H9 (cell line): ENCODE data around the gene FHIT. TPM values are rescaled to one million over a fixed set of nuclear protein-coding genes. Genes with fewer than 3 reads are reported as not detected.

Source experiments
- DNase-seq: peaks from one replicate; pipeline ENCODE4 v3.0.0-alpha.2; 2017
- H2AFZ ChIP-seq: one replicate; pipeline ENCODE4 v1.6.1; 2013; ENCODE audit warnings: mild to moderate bottlenecking, low read length, control low read depth, moderate library complexity
- H2AK5ac ChIP-seq: 2 replicates; pipeline ENCODE4 v1.6.1; 2013; ENCODE audit warnings: low read length, control low read depth, mixed read lengths; ENCODE audit not compliant: insufficient read length
- H2BK120ac ChIP-seq: one replicate; pipeline ENCODE4 v1.6.1; 2013; ENCODE audit warnings: low read depth, mild to moderate bottlenecking, low read length, control low read depth, inconsistent platforms; ENCODE audit not compliant: poor library complexity, severe bottlenecking
- H2BK12ac ChIP-seq: 2 replicates; pipeline ENCODE4 v1.6.1; 2013; ENCODE audit warnings: low read length, control low read depth, mixed read lengths, low read depth; ENCODE audit not compliant: insufficient read length
- H2BK15ac ChIP-seq: 2 replicates; pipeline ENCODE4 v1.6.1; 2013; ENCODE audit warnings: low read depth, low read length, control low read depth
- H2BK20ac ChIP-seq: one replicate; pipeline ENCODE4 v1.6.1; 2013; ENCODE audit warnings: low read depth, mild to moderate bottlenecking, low read length, control low read depth, inconsistent platforms; ENCODE audit not compliant: poor library complexity, severe bottlenecking
- H2BK5ac ChIP-seq: 2 replicates; pipeline ENCODE4 v1.6.1; 2013; ENCODE audit warnings: low read length, control low read depth, mixed read lengths; ENCODE audit not compliant: insufficient read length
- H3K14ac ChIP-seq: 2 replicates; pipeline ENCODE4 v1.6.1; 2013; ENCODE audit warnings: low read length, control low read depth; ENCODE audit not compliant: insufficient read depth
- H3K18ac ChIP-seq: 2 replicates; pipeline ENCODE4 v1.6.1; 2013; ENCODE audit warnings: low read depth, mild to moderate bottlenecking, mixed read lengths, low read length, control low read depth; ENCODE audit not compliant: insufficient read length
- H3K23ac ChIP-seq: 2 replicates; pipeline ENCODE4 v1.6.1; 2013; ENCODE audit warnings: low read length, control low read depth, mixed read lengths, low read depth; ENCODE audit not compliant: insufficient read length
- H3K23me2 ChIP-seq: 2 replicates; pipeline ENCODE4 v1.6.1; 2013; ENCODE audit warnings: low read depth, mild to moderate bottlenecking, mixed read lengths, low read length, control low read depth; ENCODE audit not compliant: insufficient read length, poor library complexity, severe bottlenecking
- H3K27ac ChIP-seq: 2 replicates; pipeline ENCODE4 v1.5.1; 2013; ENCODE audit warnings: low read length, control low read depth, mixed read lengths, low read depth; ENCODE audit not compliant: insufficient read length
- H3K27me3 ChIP-seq: 2 replicates; pipeline ENCODE4 v1.6.1; 2013; ENCODE audit warnings: low read length, control low read depth, inconsistent platforms; ENCODE audit not compliant: insufficient read depth
- H3K4ac ChIP-seq: 2 replicates; pipeline ENCODE4 v1.6.1; 2013; ENCODE audit warnings: low read depth, mild to moderate bottlenecking, control low read depth, inconsistent platforms, low read length, moderate library complexity
- H3K4me1 ChIP-seq: 2 replicates; pipeline ENCODE4 v1.6.1; 2013; ENCODE audit warnings: low read length, control low read depth, inconsistent platforms; ENCODE audit not compliant: insufficient read depth
- H3K4me2 ChIP-seq: 2 replicates; pipeline ENCODE4 v1.6.1; 2013; ENCODE audit warnings: low read length, control low read depth, mixed read lengths; ENCODE audit not compliant: insufficient read length, insufficient read depth
- H3K56ac ChIP-seq: 2 replicates; pipeline ENCODE4 v1.6.1; 2013; ENCODE audit warnings: low read depth, mild to moderate bottlenecking, mixed read lengths, low read length, control low read depth; ENCODE audit not compliant: insufficient read length
- H3K79me1 ChIP-seq: 2 replicates; pipeline ENCODE4 v1.6.1; 2013; ENCODE audit warnings: low read depth, mild to moderate bottlenecking, moderate library complexity, low read length, control low read depth, inconsistent platforms; ENCODE audit not compliant: insufficient read depth, poor library complexity, severe bottlenecking
- H3K79me2 ChIP-seq: 2 replicates; pipeline ENCODE4 v1.6.1; 2013; ENCODE audit warnings: low read length, control low read depth, inconsistent platforms; ENCODE audit not compliant: insufficient read depth
- H3K9ac ChIP-seq: 2 replicates; pipeline ENCODE4 v1.6.1; 2013; ENCODE audit warnings: low read length, control low read depth, mixed read lengths; ENCODE audit not compliant: insufficient read length; ENCODE audit errors: extremely low read depth
- H3K9me3 ChIP-seq: one replicate; pipeline ENCODE4 v1.6.1; 2013; ENCODE audit warnings: low read depth, low read length, inconsistent platforms; ENCODE audit not compliant: control insufficient read depth
- H3T11ph ChIP-seq: one replicate; pipeline ENCODE4 v1.6.1; 2013; ENCODE audit warnings: mild to moderate bottlenecking, low read length, control low read depth, inconsistent platforms
- H4K20me1 ChIP-seq: one replicate; pipeline ENCODE4 v1.6.1; 2013; ENCODE audit not compliant: control insufficient read depth, insufficient read length, insufficient read depth
- H4K5ac ChIP-seq: 2 replicates; pipeline ENCODE4 v1.6.1; 2013; ENCODE audit warnings: low read depth, mild to moderate bottlenecking, mixed read lengths, low read length, control low read depth; ENCODE audit not compliant: insufficient read length
- H4K8ac ChIP-seq: replicated peaks from 2 replicates; pipeline ENCODE4 v1.6.1; 2013; ENCODE audit warnings: low read length, control low read depth, mixed read lengths, low read depth; ENCODE audit not compliant: insufficient read length
- H4K91ac ChIP-seq: 2 replicates; pipeline ENCODE4 v1.6.1; 2013; ENCODE audit warnings: low read depth, mild to moderate bottlenecking, moderate library complexity, mixed read lengths, low read length, control low read depth; ENCODE audit not compliant: insufficient read length
- H3K27ac Mint-ChIP-seq, 3 experiments: 2 replicates in 2 of 3; 3 replicates in 1 of 3; pipeline ENCODE4 v1.8.0; 2020 to 2021; ENCODE audit warnings: mixed read lengths in 3 of 3, mild to moderate bottlenecking in 1 of 3, moderate library complexity in 1 of 3
- H3K27me3 Mint-ChIP-seq: 2 replicates; pipeline ENCODE4 v1.8.0; 2021; ENCODE audit warnings: low read depth, mild to moderate bottlenecking, moderate library complexity, mixed read lengths
- H3K36me3 Mint-ChIP-seq, 3 experiments: 2 replicates in 2 of 3; 3 replicates in 1 of 3; pipeline ENCODE4 v1.8.0; 2020 to 2021; ENCODE audit warnings: low read depth in 3 of 3, mixed read lengths in 3 of 3; ENCODE audit not compliant: insufficient read depth in 1 of 3
- H3K4me1 Mint-ChIP-seq, 2 experiments: 2 replicates each; pipeline ENCODE4 v1.8.0; 2020; ENCODE audit warnings: mixed read lengths in 2 of 2
- H3K4me3 Mint-ChIP-seq, 2 experiments: 2 replicates in 1 of 2; 3 replicates in 1 of 2; pipeline ENCODE4 v1.8.0; 2020 to 2021; ENCODE audit warnings: mild to moderate bottlenecking in 2 of 2, mixed read lengths in 2 of 2, moderate library complexity in 1 of 2
- H3K9me3 Mint-ChIP-seq, 2 experiments: 2 replicates in 1 of 2; 3 replicates in 1 of 2; pipeline ENCODE4 v1.8.0; 2020; ENCODE audit warnings: mild to moderate bottlenecking in 2 of 2, mixed read lengths in 2 of 2, moderate library complexity in 1 of 2
- WGBS: extraction: QIAGEN DNeasy Blood & Tissue Kit; methylation state at CpG from one replicate; pipeline ENCODE4 v1.1.7; 2013; ENCODE audit warnings: missing lambda C conversion rate, low lambda C conversion rate, mixed read lengths; ENCODE audit not compliant: insufficient read length; ENCODE audit errors: extremely low coverage; 5-methylcytosine and 5-hydroxymethylcytosine counted together
- total RNA-seq: library from RNA; stranded (reverse); gene quantifications from 2 replicates; pipeline ENCODE4 v1.2.1, GENCODE V29; 2021
- TF ChIP-seq, protein P1 (sequence below): fragments of 200-600 bp; sonication (generic); conservative IDR thresholded peaks from 3 replicates; pipeline ENCODE4 v1.8.0; 2021; ENCODE audit warnings: antibody characterized with exemption, mild to moderate bottlenecking

FHIT gene
- total RNA-seq, 1 experiment from 2014 or later: 3.0 TPM

GRCh38 chr3:60046210-60046609, 1205.0 kb downstream of the FHIT start:
- Histone ChIP-seq H4K8ac (no peak overlapping the region), H3K9me3 (no peaks in the 10 kb centered on the region), H2AK5ac (no peak overlapping the region), H2BK12ac (no peak overlapping the region), H3K4ac (no peak overlapping the region), H2AFZ (no peak overlapping the region), H3K9ac (no peak overlapping the region), H3T11ph (no peak overlapping the region), H3K23me2 (no peaks in the 10 kb centered on the region), H3K56ac (no peak overlapping the region), H3K79me2 (no peaks in the 10 kb centered on the region), H3K14ac (no peak overlapping the region), H2BK120ac (no peak overlapping the region), H3K18ac (no peak overlapping the region), H4K91ac (no peak overlapping the region), H3K4me2 (no peak overlapping the region), H2BK15ac (no peak overlapping the region), H3K79me1 (no peaks in the 10 kb centered on the region), H3K4me1 (no peaks in the 10 kb centered on the region), H3K27me3 (no peaks in the 10 kb centered on the region), H4K5ac (no peak overlapping the region), H2BK5ac (no peak overlapping the region), H2BK20ac (no peak overlapping the region), H3K27ac (no peak overlapping the region), H3K23ac (no peak overlapping the region), H4K20me1 (no peaks in the 10 kb centered on the region)
- Mint-ChIP-seq H3K9me3 (peaks cover 11% of the 10 kb centered on the region in 2 experiments; a peak in 4 of 5 replicates), H3K4me3 (no peak overlapping the region), H3K27ac (no peak overlapping the region), H3K4me1 (no peaks in the 10 kb centered on the region), H3K27me3 (no peaks in the 10 kb centered on the region; the same call in none of the 2 replicates), H3K36me3 (peaks cover 0 to 9% (median 2%) of the 10 kb centered on the region in 3 experiments; a peak in 2 of 7 replicates)
- WGBS: no CpG with 5 or more reads among the region's 6 CpGs
- no peak for DNase-seq
- TF ChIP-seq, protein P1, sequence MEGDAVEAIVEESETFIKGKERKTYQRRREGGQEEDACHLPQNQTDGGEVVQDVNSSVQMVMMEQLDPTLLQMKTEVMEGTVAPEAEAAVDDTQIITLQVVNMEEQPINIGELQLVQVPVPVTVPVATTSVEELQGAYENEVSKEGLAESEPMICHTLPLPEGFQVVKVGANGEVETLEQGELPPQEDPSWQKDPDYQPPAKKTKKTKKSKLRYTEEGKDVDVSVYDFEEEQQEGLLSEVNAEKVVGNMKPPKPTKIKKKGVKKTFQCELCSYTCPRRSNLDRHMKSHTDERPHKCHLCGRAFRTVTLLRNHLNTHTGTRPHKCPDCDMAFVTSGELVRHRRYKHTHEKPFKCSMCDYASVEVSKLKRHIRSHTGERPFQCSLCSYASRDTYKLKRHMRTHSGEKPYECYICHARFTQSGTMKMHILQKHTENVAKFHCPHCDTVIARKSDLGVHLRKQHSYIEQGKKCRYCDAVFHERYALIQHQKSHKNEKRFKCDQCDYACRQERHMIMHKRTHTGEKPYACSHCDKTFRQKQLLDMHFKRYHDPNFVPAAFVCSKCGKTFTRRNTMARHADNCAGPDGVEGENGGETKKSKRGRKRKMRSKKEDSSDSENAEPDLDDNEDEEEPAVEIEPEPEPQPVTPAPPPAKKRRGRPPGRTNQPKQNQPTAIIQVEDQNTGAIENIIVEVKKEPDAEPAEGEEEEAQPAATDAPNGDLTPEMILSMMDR: no peak
